Immature natural killer cell (primary cell): Measurements from ENCODE around the gene SLC9A3. TPM values are rescaled to one million over a fixed set of nuclear protein-coding genes. Genes with fewer than 3 reads are reported as not detected.
A peak's percentile ranks its signal among the peaks of the same experiment; 100 is the strongest.
"Not testable (repeated sequence)": the region's sequence is repeated elsewhere in the genome, so short reads cannot be mapped to it uniquely, and the experiment has no call there.

Experiments
- DNase-seq, 3 donors: peaks; one replicate each; pipeline ENCODE4 v3.0.0; 2022; ENCODE audit warnings: mixed read lengths in 1 of 3
- H3K27ac Mint-ChIP-seq, 6 donors: one replicate each; pipeline ENCODE4 v1.8.0; 2020; ENCODE audit warnings: mixed read lengths in 6 of 6, mild to moderate bottlenecking in 5 of 6, inconsistent platforms in 4 of 6, moderate library complexity in 3 of 6
- H3K27me3 Mint-ChIP-seq, 3 donors: one replicate each; pipeline ENCODE4 v1.8.0; 2020 to 2021; ENCODE audit warnings: low read depth in 3 of 3, mild to moderate bottlenecking in 3 of 3, mixed read lengths in 3 of 3, moderate library complexity in 3 of 3, inconsistent platforms in 1 of 3
- H3K36me3 Mint-ChIP-seq, 3 donors: one replicate each; pipeline ENCODE4 v1.8.0; 2020; ENCODE audit warnings: mixed read lengths in 3 of 3, inconsistent platforms in 2 of 3, mild to moderate bottlenecking in 2 of 3
- H3K4me1 Mint-ChIP-seq, 2 donors: one replicate each; pipeline ENCODE4 v1.8.0; 2020; ENCODE audit warnings: inconsistent platforms in 2 of 2, mild to moderate bottlenecking in 2 of 2, mixed read lengths in 2 of 2, moderate library complexity in 1 of 2
- H3K4me3 Mint-ChIP-seq, 5 donors: one replicate each; pipeline ENCODE4 v1.8.0; 2020; ENCODE audit warnings: mild to moderate bottlenecking in 5 of 5, mixed read lengths in 5 of 5, inconsistent platforms in 3 of 5, moderate library complexity in 3 of 5
- H3K9me3 Mint-ChIP-seq, 6 donors: one replicate each; pipeline ENCODE4 v1.8.0; 2020; ENCODE audit warnings: mild to moderate bottlenecking in 6 of 6, mixed read lengths in 6 of 6, inconsistent platforms in 4 of 6, moderate library complexity in 3 of 6
- polyA plus RNA-seq, 3 donors: library from polyadenylated mRNA; unstranded; fragments of 300-500 nt; fragmentation: Illumina TruSeq; gene quantifications; one replicate each; pipeline ENCODE4 v1.2.3, GENCODE V29; 2021

Gene SLC9A3
- polyA plus RNA-seq, 3 donors from 2014 or later: 0.66 to 1.7 (median 1.5) TPM

GRCh38 chr5:509611-510185 lies 14.6 kb downstream of the SLC9A3 start:
- no peak for DNase-seq
- H3K4me1 Mint-ChIP-seq: no peaks in the 10 kb centered on the region
- H3K27me3 Mint-ChIP-seq: peaks cover 0 to 6% (median 2%) of the 10 kb centered on the region in 3 donors
- no peak overlapping the region for H3K27ac Mint-ChIP-seq
- H3K36me3 Mint-ChIP-seq: no peaks in the 10 kb centered on the region
- H3K9me3 Mint-ChIP-seq: no peaks in the 10 kb centered on the region
- no peak overlapping the region for H3K4me3 Mint-ChIP-seq

- H3K27ac Mint-ChIP-seq, H3K27me3 Mint-ChIP-seq, H3K4me1 Mint-ChIP-seq, H3K9me3 Mint-ChIP-seq, H3K36me3 Mint-ChIP-seq, H3K4me3 Mint-ChIP-seq, DNase-seq: not testable (repeated sequence)
Measured at GRCh38 chr5:507986-508575, 16.2 kb downstream of the SLC9A3 start.

- H3K9me3 Mint-ChIP-seq: no peaks in the 10 kb centered on the region
- H3K27me3 Mint-ChIP-seq: peaks cover 0 to 7% (median 0%) of the 10 kb centered on the region in 3 donors
- no peak overlapping the region for H3K27ac Mint-ChIP-seq
- no peaks in the 10 kb centered on the region for H3K36me3 Mint-ChIP-seq
- peaks cover 0 to 1% of the 10 kb centered on the region in 2 donors for H3K4me1 Mint-ChIP-seq
- no peak for DNase-seq
- no peak overlapping the region for H3K4me3 Mint-ChIP-seq
Measured at GRCh38 chr5:505951-506525, 18.2 kb downstream of the SLC9A3 start.

GRCh38 chr5:504326-505154 lies 19.7 kb downstream of the SLC9A3 start:
- Mint-ChIP-seq H3K27me3 (peaks cover 0 to 7% (median 0%) of the 10 kb centered on the region in 3 donors), H3K4me3 (no peak overlapping the region), H3K27ac (no peak overlapping the region), H3K9me3 (no peaks in the 10 kb centered on the region), H3K4me1 (peaks cover 0 to 1% of the 10 kb centered on the region in 2 donors), H3K36me3 (no peaks in the 10 kb centered on the region)
- no peak for DNase-seq

- no peak for DNase-seq
- Mint-ChIP-seq H3K27ac (peak overlapping the region in 1 of 6 donors; percentile 3), H3K9me3 (no peaks in the 10 kb centered on the region), H3K27me3 (peaks cover 0 to 7% (median 0%) of the 10 kb centered on the region in 3 donors), H3K4me3 (no peak overlapping the region), H3K36me3 (no peaks in the 10 kb centered on the region), H3K4me1 (peaks cover 0 to 1% of the 10 kb centered on the region in 2 donors)
Measured at GRCh38 chr5:502325-503079, 21.7 kb downstream of the SLC9A3 start.

GRCh38 chr5:501831-502184 lies 22.4 kb downstream of the SLC9A3 start:
- Mint-ChIP-seq H3K4me3 (no peak overlapping the region), H3K27me3 (peaks cover 0 to 7% (median 2%) of the 10 kb centered on the region in 3 donors), H3K27ac (no peak overlapping the region)

GRCh38 chr5:501105-501830 lies 23.0 kb downstream of the SLC9A3 start:
- Mint-ChIP-seq H3K4me1 (peaks cover 0 to 1% of the 10 kb centered on the region in 2 donors), H3K27ac (no peak overlapping the region), H3K9me3 (no peaks in the 10 kb centered on the region), H3K27me3 (peaks cover 0 to 7% (median 2%) of the 10 kb centered on the region in 3 donors), H3K4me3 (no peak overlapping the region), H3K36me3 (no peaks in the 10 kb centered on the region)
- no peak for DNase-seq

More at GRCh38 chr5:501831-502184, 22.4 kb downstream of the SLC9A3 start:
- H3K36me3 Mint-ChIP-seq: no peaks in the 10 kb centered on the region
- H3K9me3 Mint-ChIP-seq: no peaks in the 10 kb centered on the region
- no peak for DNase-seq
- H3K4me1 Mint-ChIP-seq: peaks cover 0 to 1% of the 10 kb centered on the region in 2 donors

- H3K4me1 Mint-ChIP-seq: peaks cover 0 to 1% of the 10 kb centered on the region in 2 donors
- H3K36me3 Mint-ChIP-seq: no peaks in the 10 kb centered on the region
- H3K27me3 Mint-ChIP-seq: peaks cover 2 to 7% (median 2%) of the 10 kb centered on the region in 3 donors
- no peaks in the 10 kb centered on the region for H3K9me3 Mint-ChIP-seq
- H3K4me3 Mint-ChIP-seq: no peak overlapping the region
- DNase-seq: no peak
- no peak overlapping the region for H3K27ac Mint-ChIP-seq
Measured at GRCh38 chr5:500491-500890, 23.8 kb downstream of the SLC9A3 start.

- Mint-ChIP-seq H3K4me3 (no peak overlapping the region), H3K36me3 (no peaks in the 10 kb centered on the region), H3K27me3 (peaks cover 2 to 7% (median 2%) of the 10 kb centered on the region in 3 donors), H3K27ac (no peak overlapping the region), H3K9me3 (no peaks in the 10 kb centered on the region), H3K4me1 (peaks cover 0 to 1% of the 10 kb centered on the region in 2 donors)
- no peak for DNase-seq
Measured at GRCh38 chr5:499233-500209, 24.7 kb downstream of the SLC9A3 start.

GRCh38 chr5:497871-498509 lies 26.3 kb downstream of the SLC9A3 start:
- no peak overlapping the region for H3K4me3 Mint-ChIP-seq
- no peaks in the 10 kb centered on the region for H3K9me3 Mint-ChIP-seq
- no peaks in the 10 kb centered on the region for H3K36me3 Mint-ChIP-seq
- DNase-seq: no peak
- peaks cover 0 to 1% of the 10 kb centered on the region in 2 donors for H3K4me1 Mint-ChIP-seq
- peaks cover 2 to 5% (median 2%) of the 10 kb centered on the region in 3 donors for H3K27me3 Mint-ChIP-seq
- H3K27ac Mint-ChIP-seq: peak overlapping the region in 1 of 6 donors; percentile 28

GRCh38 chr5:497090-497700 lies 27.1 kb downstream of the SLC9A3 start:
- no peak overlapping the region for H3K4me3 Mint-ChIP-seq
- no peaks in the 10 kb centered on the region for H3K9me3 Mint-ChIP-seq
- H3K27ac Mint-ChIP-seq: no peak overlapping the region
- DNase-seq: no peak
- no peaks in the 10 kb centered on the region for H3K36me3 Mint-ChIP-seq
- peaks cover 2 to 4% (median 2%) of the 10 kb centered on the region in 3 donors for H3K27me3 Mint-ChIP-seq
- H3K4me1 Mint-ChIP-seq: peaks cover 0 to 1% of the 10 kb centered on the region in 2 donors
